ENCODE data around the gene BRPF1. TPM values are rescaled to one million over a fixed set of nuclear protein-coding genes. Genes with fewer than 3 reads are reported as not detected.

BRPF1 gene
- total and polyA plus RNA-seq, 10 of the 15 experiments (the other 5 are each of a cell fraction or from before 2014, with no cell fraction given) = 1.2 to 25.3 (median 13.6) TPM

DNA sequence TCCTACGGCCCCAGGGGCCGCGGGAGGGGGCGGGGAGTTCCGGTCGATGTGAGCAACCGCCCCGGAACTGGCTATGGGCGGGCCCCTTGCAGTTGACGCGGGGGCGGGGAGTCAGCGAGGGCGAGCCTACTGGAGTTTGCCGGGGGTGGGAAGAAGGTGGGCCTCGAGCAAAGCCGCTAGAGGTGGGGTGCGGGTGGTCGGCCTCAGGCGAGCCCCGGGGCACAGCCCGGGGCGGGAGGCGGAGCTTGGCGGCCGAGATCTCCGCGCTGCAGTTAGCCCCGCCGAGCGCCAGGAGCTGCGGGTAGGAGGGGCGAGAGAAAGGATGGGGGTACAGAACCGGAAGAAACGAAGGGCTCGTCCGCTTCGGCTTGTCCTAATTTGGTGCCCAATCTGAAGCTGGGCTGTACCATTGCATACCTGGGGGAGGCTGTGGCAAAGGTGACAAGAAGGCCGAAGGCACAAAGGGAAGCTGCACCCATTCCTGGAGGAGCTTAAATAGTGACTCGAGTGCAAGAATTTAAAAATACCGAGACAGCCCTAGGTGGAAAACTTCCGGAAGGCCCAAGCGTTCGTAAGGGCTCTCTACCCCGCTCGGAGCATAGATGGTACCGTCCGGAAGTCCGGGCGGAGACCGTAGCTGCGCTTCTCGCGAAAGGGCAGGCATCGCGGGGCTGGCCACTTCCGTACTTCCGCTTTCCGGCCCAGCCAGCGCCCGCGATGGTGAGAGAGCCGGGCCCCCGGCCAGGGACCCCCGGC lies 61.0 kb downstream of the BRPF1 start, which contains the start of the genes ARPC4 and TADA3 (continued):
- TF ChIP-seq KLF5 (IDR thresholded peaks at IDR 0.05; ENCODE audit: partially characterized antibody) = peak; percentile 100
- peak; percentile 98 for TF ChIP-seq BHLHE40 (IDR thresholded peaks at IDR 0.05; ENCODE audit: borderline replicate concordance in 1 of 2, low read depth in 2 of 2, low read length in 1 of 2)
- TF ChIP-seq CEBPB (IDR thresholded peaks at IDR 0.05; ENCODE audit: borderline replicate concordance in 1 of 2, low read depth in 2 of 2, low read length in 2 of 2) = no peak
- TF ChIP-seq, protein P1, sequence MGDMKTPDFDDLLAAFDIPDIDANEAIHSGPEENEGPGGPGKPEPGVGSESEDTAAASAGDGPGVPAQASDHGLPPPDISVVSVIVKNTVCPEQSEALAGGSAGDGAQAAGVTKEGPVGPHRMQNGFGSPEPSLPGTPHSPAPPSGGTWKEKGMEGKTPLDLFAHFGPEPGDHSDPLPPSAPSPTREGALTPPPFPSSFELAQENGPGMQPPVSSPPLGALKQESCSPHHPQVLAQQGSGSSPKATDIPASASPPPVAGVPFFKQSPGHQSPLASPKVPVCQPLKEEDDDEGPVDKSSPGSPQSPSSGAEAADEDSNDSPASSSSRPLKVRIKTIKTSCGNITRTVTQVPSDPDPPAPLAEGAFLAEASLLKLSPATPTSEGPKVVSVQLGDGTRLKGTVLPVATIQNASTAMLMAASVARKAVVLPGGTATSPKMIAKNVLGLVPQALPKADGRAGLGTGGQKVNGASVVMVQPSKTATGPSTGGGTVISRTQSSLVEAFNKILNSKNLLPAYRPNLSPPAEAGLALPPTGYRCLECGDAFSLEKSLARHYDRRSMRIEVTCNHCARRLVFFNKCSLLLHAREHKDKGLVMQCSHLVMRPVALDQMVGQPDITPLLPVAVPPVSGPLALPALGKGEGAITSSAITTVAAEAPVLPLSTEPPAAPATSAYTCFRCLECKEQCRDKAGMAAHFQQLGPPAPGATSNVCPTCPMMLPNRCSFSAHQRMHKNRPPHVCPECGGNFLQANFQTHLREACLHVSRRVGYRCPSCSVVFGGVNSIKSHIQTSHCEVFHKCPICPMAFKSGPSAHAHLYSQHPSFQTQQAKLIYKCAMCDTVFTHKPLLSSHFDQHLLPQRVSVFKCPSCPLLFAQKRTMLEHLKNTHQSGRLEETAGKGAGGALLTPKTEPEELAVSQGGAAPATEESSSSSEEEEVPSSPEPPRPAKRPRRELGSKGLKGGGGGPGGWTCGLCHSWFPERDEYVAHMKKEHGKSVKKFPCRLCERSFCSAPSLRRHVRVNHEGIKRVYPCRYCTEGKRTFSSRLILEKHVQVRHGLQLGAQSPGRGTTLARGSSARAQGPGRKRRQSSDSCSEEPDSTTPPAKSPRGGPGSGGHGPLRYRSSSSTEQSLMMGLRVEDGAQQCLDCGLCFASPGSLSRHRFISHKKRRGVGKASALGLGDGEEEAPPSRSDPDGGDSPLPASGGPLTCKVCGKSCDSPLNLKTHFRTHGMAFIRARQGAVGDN (IDR thresholded peaks at IDR 0.05) = no peak
- TF ChIP-seq, protein P2, sequence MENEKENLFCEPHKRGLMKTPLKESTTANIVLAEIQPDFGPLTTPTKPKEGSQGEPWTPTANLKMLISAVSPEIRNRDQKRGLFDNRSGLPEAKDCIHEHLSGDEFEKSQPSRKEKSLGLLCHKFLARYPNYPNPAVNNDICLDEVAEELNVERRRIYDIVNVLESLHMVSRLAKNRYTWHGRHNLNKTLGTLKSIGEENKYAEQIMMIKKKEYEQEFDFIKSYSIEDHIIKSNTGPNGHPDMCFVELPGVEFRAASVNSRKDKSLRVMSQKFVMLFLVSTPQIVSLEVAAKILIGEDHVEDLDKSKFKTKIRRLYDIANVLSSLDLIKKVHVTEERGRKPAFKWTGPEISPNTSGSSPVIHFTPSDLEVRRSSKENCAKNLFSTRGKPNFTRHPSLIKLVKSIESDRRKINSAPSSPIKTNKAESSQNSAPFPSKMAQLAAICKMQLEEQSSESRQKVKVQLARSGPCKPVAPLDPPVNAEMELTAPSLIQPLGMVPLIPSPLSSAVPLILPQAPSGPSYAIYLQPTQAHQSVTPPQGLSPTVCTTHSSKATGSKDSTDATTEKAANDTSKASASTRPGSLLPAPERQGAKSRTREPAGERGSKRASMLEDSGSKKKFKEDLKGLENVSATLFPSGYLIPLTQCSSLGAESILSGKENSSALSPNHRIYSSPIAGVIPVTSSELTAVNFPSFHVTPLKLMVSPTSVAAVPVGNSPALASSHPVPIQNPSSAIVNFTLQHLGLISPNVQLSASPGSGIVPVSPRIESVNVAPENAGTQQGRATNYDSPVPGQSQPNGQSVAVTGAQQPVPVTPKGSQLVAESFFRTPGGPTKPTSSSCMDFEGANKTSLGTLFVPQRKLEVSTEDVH (IDR thresholded peaks at IDR 0.05; ENCODE audit: low read depth, partially characterized antibody) = peak; percentile 68
- TF ChIP-seq, protein P3, sequence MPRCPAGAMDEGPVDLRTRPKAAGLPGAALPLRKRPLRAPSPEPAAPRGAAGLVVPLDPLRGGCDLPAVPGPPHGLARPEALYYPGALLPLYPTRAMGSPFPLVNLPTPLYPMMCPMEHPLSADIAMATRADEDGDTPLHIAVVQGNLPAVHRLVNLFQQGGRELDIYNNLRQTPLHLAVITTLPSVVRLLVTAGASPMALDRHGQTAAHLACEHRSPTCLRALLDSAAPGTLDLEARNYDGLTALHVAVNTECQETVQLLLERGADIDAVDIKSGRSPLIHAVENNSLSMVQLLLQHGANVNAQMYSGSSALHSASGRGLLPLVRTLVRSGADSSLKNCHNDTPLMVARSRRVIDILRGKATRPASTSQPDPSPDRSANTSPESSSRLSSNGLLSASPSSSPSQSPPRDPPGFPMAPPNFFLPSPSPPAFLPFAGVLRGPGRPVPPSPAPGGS (IDR thresholded peaks at IDR 0.05; ENCODE audit: borderline replicate concordance, insufficient read depth, low read depth, low read length, poor library complexity, severe bottlenecking) = peak; percentile 7
- TF ChIP-seq HDAC6 (IDR thresholded peaks at IDR 0.05; ENCODE audit: unreplicated experiment) = no peak
- peak; percentile 86 for TF ChIP-seq GATAD2B (conservative IDR thresholded peaks at IDR 0.05; ENCODE audit: low read depth)
- TF ChIP-seq RB1 (IDR thresholded peaks at IDR 0.05; ENCODE audit: borderline replicate concordance) = peak; percentile 61; the same call in 1 of the 2 replicates
- TF ChIP-seq NBN (IDR thresholded peaks at IDR 0.05) = peak; percentile 87
- no peak for TF ChIP-seq EZH2 (IDR thresholded peaks at IDR 0.05; ENCODE audit: borderline replicate concordance, control insufficient read depth, low read depth, low read length)
- no peak for TF ChIP-seq ZNF622 (IDR thresholded peaks at IDR 0.05)
- TF ChIP-seq HDAC2 (IDR thresholded peaks at IDR 0.05) = no peak; the same call in 1 of the 2 replicates
- no peak for TF ChIP-seq ASH2L (IDR thresholded peaks at IDR 0.05; ENCODE audit: borderline replicate concordance, low read depth)
- peak; percentile 36; the same call in 1 of the 2 replicates for TF ChIP-seq TBL1XR1 (IDR thresholded peaks at IDR 0.05; ENCODE audit: low read depth, low read length)
- TF ChIP-seq BMI1 (IDR thresholded peaks at IDR 0.05; ENCODE audit: borderline replicate concordance) = no peak
- TF ChIP-seq NFYA (IDR thresholded peaks at IDR 0.05; ENCODE audit: borderline replicate concordance, low read depth, low read length) = no peak
- no peak for TF ChIP-seq SREBF2 (IDR thresholded peaks at IDR 0.05; ENCODE audit: low read length)
- peak in 1 of 2 experiments; percentile 97; a peak in 2 of 3 replicates for TF ChIP-seq EGR1 (IDR thresholded peaks at IDR 0.05; ENCODE audit: borderline replicate concordance in 1 of 2, low read depth in 2 of 2, low read length in 2 of 2)
- peak; percentile 49 for TF ChIP-seq CREB1 (IDR thresholded peaks at IDR 0.05; ENCODE audit: low read depth)
- TF ChIP-seq BACH1 (IDR thresholded peaks at IDR 0.05; ENCODE audit: borderline replicate concordance) = no peak; the same call in none of the 2 replicates
- TF ChIP-seq ZNF384 (IDR thresholded peaks at IDR 0.05; ENCODE audit: borderline replicate concordance, low read depth, low read length) = no peak

Data from GM12878 (cell line).